A549 treated with AZD9567 at 1 μM for 4 hours (cell line): ENCODE data around the gene TYRP1. TPM values are rescaled to one million over a fixed set of nuclear protein-coding genes. Genes with fewer than 3 reads are reported as not detected.

Experiments used
- total RNA-seq: library from RNA; stranded (reverse); fragments of 200-300 nt; extraction: Qiagen RNA extraction; gene quantifications from 5 replicates; pipeline ENCODE4 v1.2.3, GENCODE V29; 2022; ENCODE audit not compliant: insufficient read depth

TYRP1 gene
- total RNA-seq: not detected in 5 replicates

DNA sequence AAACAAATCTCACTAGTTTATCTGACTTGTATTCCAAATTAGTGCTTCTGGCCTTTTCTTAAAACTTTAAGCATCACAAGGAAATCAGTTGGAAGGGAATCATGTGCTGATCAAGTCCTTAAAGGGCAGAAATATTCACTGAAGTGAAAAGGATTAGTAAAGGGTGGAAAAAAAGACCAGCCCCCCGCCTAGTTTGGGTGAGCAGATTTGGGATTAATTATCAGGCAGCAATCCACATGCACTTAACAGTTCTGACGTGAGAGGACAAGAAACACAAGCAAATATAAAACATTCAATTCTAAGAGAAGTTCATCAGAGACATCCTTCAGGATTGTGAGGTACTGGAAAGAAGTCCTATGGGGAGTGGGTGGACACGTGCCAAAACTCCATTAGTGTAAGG lies at the start of gene TYRP1:
TSS of gene TYRP1 (plus strand) at position 245 of the 400 bp plus-strand sequence. CDS start 612 bp downstream, outside the sequence.

Other genes with a start within 250 kb of the TYRP1 start
- 20.4 to 26.3 TPM (median 22.5 TPM) in 5 replicates for gene LURAP1L, start 81.6 kb downstream of the TYRP1 start, total RNA-seq